Naive thymus-derived CD4-positive, alpha-beta T cell (primary cell): Measurements from ENCODE around the gene BROX. TPM values are rescaled to one million over a fixed set of nuclear protein-coding genes. Genes with fewer than 3 reads are reported as not detected.
A peak's percentile ranks its signal among the peaks of the same experiment; 100 is the strongest.
"Not testable (repeated sequence)": the region's sequence is repeated elsewhere in the genome, so short reads cannot be mapped to it uniquely, and the experiment has no call there.

Experiments used
- ATAC-seq: fragments of 150-1000 bp; cut with Tn5 transposase; 2 replicates; pipeline ENCODE4 v1.10.0; 2021; ENCODE audit warnings: mild to moderate bottlenecking, moderate library complexity
- CTCF ChIA-PET: fragments of 350-600 bp; sonication (Branson Sonifier 250); formaldehyde crosslinking; loops from one replicate; lab custom pipeline; 2021; ENCODE audit warnings: antibody characterized with exemption; lab: Charles Lee
- POLR2A ChIA-PET: fragments of 350-600 bp; sonication (Branson Sonifier 250); formaldehyde crosslinking; loops from one replicate; lab custom pipeline; 2021; ENCODE audit warnings: antibody characterized with exemption, inconsistent platforms; lab: Charles Lee
- DNase-seq, 9 donors: peaks; one replicate each; pipeline versions ENCODE4 v3.0.0 to v3.0.0-alpha.2; 2020 to 2022; ENCODE audit warnings: mixed read lengths in 1 of 9
- H3K27ac ChIP-seq: one replicate; pipeline ENCODE4 v1.7.0; 2013; ENCODE audit warnings: mild to moderate bottlenecking, low read depth, low read length, moderate library complexity
- H3K27me3 ChIP-seq, 2 donors: one replicate each; pipeline ENCODE4 v1.7.0; 2013; ENCODE audit warnings: low read length in 2 of 2, mild to moderate bottlenecking in 2 of 2, moderate library complexity in 2 of 2; ENCODE audit not compliant: control insufficient read depth in 2 of 2, insufficient read depth in 2 of 2
- H3K36me3 ChIP-seq, 3 experiments: 1 replicate in 2 of 3; 2 replicates in 1 of 3; pipeline ENCODE4 v1.7.0; 2013; ENCODE audit warnings: low read length in 3 of 3, mild to moderate bottlenecking in 3 of 3, moderate library complexity in 1 of 3; ENCODE audit not compliant: insufficient read depth in 3 of 3, control insufficient read depth in 2 of 3
- H3K4me1 ChIP-seq, 2 donors: one replicate each; pipeline ENCODE4 v1.7.0; 2013; ENCODE audit warnings: low read length in 2 of 2, mild to moderate bottlenecking in 2 of 2, moderate library complexity in 1 of 2; ENCODE audit not compliant: control insufficient read depth in 2 of 2, insufficient read depth in 2 of 2
- H3K4me3 ChIP-seq: 2 replicates; pipeline ENCODE4 v1.7.0; 2013; ENCODE audit warnings: mild to moderate bottlenecking, low read length
- H3K9me3 ChIP-seq, 3 experiments: 1 replicate in 2 of 3; 2 replicates in 1 of 3; pipeline ENCODE4 v1.7.0; 2013; ENCODE audit warnings: low read length in 3 of 3; ENCODE audit not compliant: control insufficient read depth in 2 of 3
- H3K27ac Mint-ChIP-seq, 9 donors: one replicate each; pipeline ENCODE4 v1.8.0; 2020 to 2022; ENCODE audit warnings: mixed read lengths in 9 of 9, mild to moderate bottlenecking in 8 of 9, moderate library complexity in 5 of 9, inconsistent platforms in 2 of 9
- H3K27me3 Mint-ChIP-seq, 5 donors: one replicate each; pipeline ENCODE4 v1.8.0; 2021 to 2022; ENCODE audit warnings: mixed read lengths in 5 of 5, mild to moderate bottlenecking in 1 of 5
- H3K36me3 Mint-ChIP-seq, 5 donors: one replicate each; pipeline ENCODE4 v1.8.0; 2020 to 2022; ENCODE audit warnings: mixed read lengths in 5 of 5, mild to moderate bottlenecking in 3 of 5, inconsistent platforms in 1 of 5
- H3K4me1 Mint-ChIP-seq, 7 donors: one replicate each; pipeline ENCODE4 v1.8.0; 2020 to 2022; ENCODE audit warnings: mixed read lengths in 7 of 7, mild to moderate bottlenecking in 3 of 7, inconsistent platforms in 1 of 7
- H3K4me3 Mint-ChIP-seq, 10 donors: one replicate each; pipeline ENCODE4 v1.8.0; 2020 to 2022; ENCODE audit warnings: mild to moderate bottlenecking in 10 of 10, mixed read lengths in 10 of 10, moderate library complexity in 6 of 10, inconsistent platforms in 2 of 10
- H3K9me3 Mint-ChIP-seq, 11 donors: one replicate each; pipeline ENCODE4 v1.8.0; 2020 to 2022; ENCODE audit warnings: mixed read lengths in 11 of 11, mild to moderate bottlenecking in 4 of 11, inconsistent platforms in 1 of 11, moderate library complexity in 1 of 11
- intact Hi-C, 2 donors: fragments of 100-400 bp; cut with micrococcal nuclease; formaldehyde crosslinking; loops; one replicate each; pipeline ENCODE4 v1.15.1; 2023
- polyA plus RNA-seq, 2 donors: library from polyadenylated mRNA; unstranded; fragments of 300-500 nt; fragmentation: Illumina TruSeq; gene quantifications; one replicate each; pipeline ENCODE4 v1.2.3, GENCODE V29; 2021
- total RNA-seq, 6 experiments: library from RNA in 5 of 6; stranded (reverse) in 5 of 6; gene quantifications; 1 replicate in 5 of 6; 2 replicates in 1 of 6; pipeline ENCODE4 v1.2.3 and lab custom pipeline; 2021 to 2026

Gene BROX
- total and polyA plus RNA-seq, 7 experiments from 2014 or later = 12.7 to 58.3 (median 48.8) TPM

DNA sequence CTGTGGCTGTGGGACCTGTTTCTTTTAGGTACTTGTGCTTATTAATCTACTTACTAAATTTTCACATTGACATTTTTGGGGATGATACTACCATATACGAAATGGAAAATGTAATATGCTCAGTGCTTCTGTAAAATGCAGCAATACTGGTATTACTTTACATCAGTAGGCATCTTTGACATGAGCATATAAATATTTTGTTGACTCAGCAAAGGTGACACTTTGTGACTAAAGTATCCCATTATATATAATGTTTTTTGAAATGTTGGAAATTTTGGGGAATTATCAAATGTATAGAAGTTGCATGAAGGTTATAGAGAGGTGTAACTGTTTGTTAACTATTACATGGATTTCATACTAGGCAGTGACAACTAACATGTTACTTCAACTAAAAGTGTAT lies 22.4 kb downstream of the BROX start:
- H3K27ac ChIP-seq = no peak overlapping the region
- H3K4me1 Mint-ChIP-seq = peaks cover 0 to 19% (median under 1%) of the 10 kb centered on the region in 7 donors
- peak overlapping the region in 3 of 9 donors; percentile 10 to 48 (median 19) for H3K27ac Mint-ChIP-seq
- DNase-seq (no peak), ATAC-seq (no peak)
- no peak overlapping the region for H3K4me3 ChIP-seq
- intact Hi-C loops = loop anchor here in 1 of 2 donors (5.0 kb wide), 1 partner anchor 267 kb away; no protein-coding TSS in a partner anchor
- no peaks in the 10 kb centered on the region for H3K27me3 Mint-ChIP-seq
- peaks cover 16 to 45% (median 33%) of the 10 kb centered on the region in 3 experiments for H3K36me3 ChIP-seq
- no peak overlapping the region for H3K4me3 Mint-ChIP-seq
- no peaks in the 10 kb centered on the region for H3K9me3 Mint-ChIP-seq
- no peaks in the 10 kb centered on the region for H3K27me3 ChIP-seq
- H3K36me3 Mint-ChIP-seq = peaks cover 2 to 28% (median 13%) of the 10 kb centered on the region in 5 donors
- H3K9me3 ChIP-seq = no peaks in the 10 kb centered on the region
- CTCF ChIA-PET = no interaction called here
- POLR2A ChIA-PET = no interaction called here
- H3K4me1 ChIP-seq = no peaks in the 10 kb centered on the region

DNA sequence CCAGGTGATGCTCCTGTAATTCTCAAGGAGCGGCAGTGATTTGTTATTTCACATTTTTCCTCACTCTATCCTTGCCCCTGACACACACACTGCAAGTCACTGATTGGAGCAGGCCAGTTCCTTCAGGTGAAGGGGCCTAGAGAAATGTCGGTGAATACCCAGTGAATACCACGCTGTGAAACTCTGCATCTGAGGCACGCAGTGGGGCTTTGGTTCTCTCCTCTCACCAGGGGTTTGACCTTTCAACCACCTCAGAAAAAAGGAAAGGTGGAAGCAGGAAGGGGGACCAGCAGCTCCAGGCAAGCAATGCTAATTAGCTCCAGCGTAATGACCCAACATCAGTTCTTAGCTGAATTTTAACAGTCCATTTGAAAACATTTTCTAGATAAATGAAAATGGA lies 24.1 kb downstream of the BROX start:
- Mint-ChIP-seq H3K4me3 (no peak overlapping the region), H3K27ac (no peak overlapping the region), H3K27me3 (no peaks in the 10 kb centered on the region), H3K4me1 (peaks cover 0 to 11% (median 0%) of the 10 kb centered on the region in 7 donors), H3K36me3 (peaks cover 0 to 16% (median 7%) of the 10 kb centered on the region in 5 donors), H3K9me3 (no peaks in the 10 kb centered on the region)
- Histone ChIP-seq H3K4me1 (no peaks in the 10 kb centered on the region), H3K27ac (no peak overlapping the region), H3K9me3 (no peaks in the 10 kb centered on the region), H3K4me3 (no peak overlapping the region), H3K27me3 (no peaks in the 10 kb centered on the region), H3K36me3 (peaks cover 6 to 29% (median 18%) of the 10 kb centered on the region in 3 experiments)
- DNase-seq (no peak), ATAC-seq (no peak)
- CTCF ChIA-PET = interaction anchor here (1.1 kb wide), 1 partner anchor 9 kb away, joined by 3 read pairs; no protein-coding TSS in a partner anchor
- POLR2A ChIA-PET = no interaction called here
- intact Hi-C loops = loop anchor here in 1 of 2 donors (5.0 kb wide), 1 partner anchor 269 kb away; no protein-coding TSS in a partner anchor

DNA sequence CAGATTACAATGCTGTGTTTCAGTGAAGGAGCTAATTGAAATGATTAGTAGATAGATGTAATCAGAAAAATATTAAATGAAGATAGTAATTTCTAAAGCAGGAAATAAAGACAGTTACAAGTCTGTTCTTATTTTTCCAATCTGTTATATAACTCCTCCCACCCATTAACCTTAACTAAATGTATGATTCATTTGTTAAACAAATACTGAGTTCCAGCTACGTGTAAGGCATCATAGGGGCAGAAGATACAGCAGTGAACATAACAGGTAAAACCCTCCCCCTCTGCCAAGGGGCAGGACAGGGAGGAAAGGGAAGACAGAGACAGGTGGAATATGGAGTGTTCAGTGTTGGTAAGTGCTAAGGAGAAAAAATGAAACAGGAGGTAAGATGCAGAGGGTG lies 24.6 kb downstream of the BROX start, which contains the start of gene FAM177B:
FAM177B (plus strand) TSS at position 231 of the 400 bp plus-strand sequence. CDS start 9,344 bp downstream, outside the sequence.
- H3K27me3 Mint-ChIP-seq = no peaks in the 10 kb centered on the region
- H3K27ac ChIP-seq = no peak within 1 kb of the TSS
- H3K27ac Mint-ChIP-seq = no peak within 1 kb of the TSS
- no peaks in the 10 kb centered on the region for H3K9me3 ChIP-seq
- H3K9me3 Mint-ChIP-seq = no peaks in the 10 kb centered on the region
- H3K4me1 Mint-ChIP-seq = peaks cover 0 to 7% (median 0%) of the 10 kb centered on the region in 7 donors
- H3K36me3 Mint-ChIP-seq = peaks cover 0 to 13% (median 3%) of the 10 kb centered on the region in 5 donors
- DNase-seq (no peak), ATAC-seq (no peak)
- peaks cover 6 to 25% (median 15%) of the 10 kb centered on the region in 3 experiments for H3K36me3 ChIP-seq
- ChIA-PET CTCF (interaction anchor here (0.7 to 1.1 kb wide), 2 partner anchors 10 to 271 kb away, joined by 3 read pairs; no protein-coding TSS in a partner anchor), POLR2A (interaction anchor here (0.6 kb wide), 1 partner anchor 350 kb away, joined by 3 read pairs; no protein-coding TSS in a partner anchor)
- H3K27me3 ChIP-seq = no peaks in the 10 kb centered on the region
- intact Hi-C loops = loop anchor here in 1 of 2 donors (5.0 kb wide), 1 partner anchor 270 kb away; no protein-coding TSS in a partner anchor
- H3K4me3 Mint-ChIP-seq = no peak within 1 kb of the TSS
- no peaks in the 10 kb centered on the region for H3K4me1 ChIP-seq
- no peak within 1 kb of the TSS for H3K4me3 ChIP-seq

DNA sequence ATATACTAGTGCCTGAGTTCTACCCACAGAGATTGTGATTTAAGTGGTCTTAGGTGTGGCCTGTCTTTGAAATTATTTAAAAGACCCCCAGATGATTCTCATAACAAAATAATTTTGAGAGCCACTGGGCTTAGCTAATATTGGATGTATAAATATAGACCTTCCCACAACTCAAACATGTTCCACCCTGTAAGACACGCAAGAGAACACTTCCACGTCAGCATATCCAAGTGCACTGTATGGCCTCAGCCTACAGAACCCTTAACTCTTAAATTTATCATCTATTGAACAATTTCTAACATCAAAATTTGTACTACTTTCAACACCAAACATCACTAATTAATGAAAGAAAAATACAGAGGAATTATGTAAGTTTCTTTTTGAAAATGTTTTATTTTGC lies 27.1 kb downstream of the BROX start:
- H3K9me3 Mint-ChIP-seq = no peaks in the 10 kb centered on the region
- intact Hi-C loops = loop anchor here in 1 of 2 donors (2.0 to 5.0 kb wide), 2 partner anchors 272 to 383 kb away; no protein-coding TSS in a partner anchor
- peak overlapping the region in 3 of 9 donors; percentile 1 to 56 (median 16) for H3K27ac Mint-ChIP-seq
- no peak for ATAC-seq
- CTCF ChIA-PET = interaction anchor here (0.7 to 1.6 kb wide), 7 partner anchors 88 to 944 kb away, joined by 3 to 5 read pairs (median 3); no protein-coding TSS in a partner anchor
- H3K27me3 ChIP-seq = no peaks in the 10 kb centered on the region
- H3K27ac ChIP-seq = no peak overlapping the region
- peaks cover 0 to 5% (median 0%) of the 10 kb centered on the region in 7 donors for H3K4me1 Mint-ChIP-seq
- no peak overlapping the region for H3K4me3 ChIP-seq
- no peak overlapping the region for H3K4me3 Mint-ChIP-seq
- peaks cover 0 to 4% (median 3%) of the 10 kb centered on the region in 5 donors for H3K36me3 Mint-ChIP-seq
- DNase-seq = no peak
- POLR2A ChIA-PET = no interaction called here
- no peaks in the 10 kb centered on the region for H3K27me3 Mint-ChIP-seq
- H3K4me1 ChIP-seq = no peaks in the 10 kb centered on the region
- no peaks in the 10 kb centered on the region for H3K9me3 ChIP-seq
- peaks cover 0 to 4% (median 4%) of the 10 kb centered on the region in 3 experiments for H3K36me3 ChIP-seq

DNA sequence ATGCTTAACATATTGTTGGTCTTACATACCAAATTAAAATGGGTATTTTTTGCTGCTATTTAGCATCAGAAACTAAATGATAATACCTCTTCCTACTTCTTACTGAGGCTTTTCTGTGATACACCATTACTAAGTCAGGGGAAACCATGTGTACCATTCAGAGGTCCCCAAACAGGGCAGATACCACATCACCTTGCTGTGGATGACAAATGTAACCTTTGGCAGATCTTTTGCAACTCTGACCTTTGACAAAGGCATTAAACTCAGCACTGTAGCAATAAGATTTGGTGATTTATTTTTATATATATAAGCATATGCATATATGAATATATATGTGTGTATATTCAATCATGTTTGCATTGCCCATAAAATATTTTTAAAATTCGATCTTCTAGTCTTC lies 27.6 kb downstream of the BROX start:
- Mint-ChIP-seq H3K27ac (peak overlapping the region in 2 of 9 donors; percentile 1 to 16), H3K4me3 (no peak overlapping the region), H3K9me3 (no peaks in the 10 kb centered on the region), H3K36me3 (peaks cover 0 to 4% (median 0%) of the 10 kb centered on the region in 5 donors), H3K27me3 (no peaks in the 10 kb centered on the region), H3K4me1 (peaks cover 0 to 5% (median 0%) of the 10 kb centered on the region in 7 donors)
- Histone ChIP-seq H3K9me3 (no peaks in the 10 kb centered on the region), H3K27me3 (no peaks in the 10 kb centered on the region), H3K36me3 (peaks cover 0 to 4% (median 0%) of the 10 kb centered on the region in 3 experiments), H3K27ac (no peak overlapping the region), H3K4me3 (no peak overlapping the region), H3K4me1 (no peaks in the 10 kb centered on the region)
- POLR2A ChIA-PET = no interaction called here
- ATAC-seq (no peak), DNase-seq (no peak)
- CTCF ChIA-PET = interaction anchor here (0.7 to 1.6 kb wide), 4 partner anchors 88 to 342 kb away, joined by 3 to 4 read pairs (median 4); no protein-coding TSS in a partner anchor
- intact Hi-C loops = loop anchor here in 1 of 2 donors (2.0 to 5.0 kb wide), 2 partner anchors 273 to 383 kb away; no protein-coding TSS in a partner anchor

DNA sequence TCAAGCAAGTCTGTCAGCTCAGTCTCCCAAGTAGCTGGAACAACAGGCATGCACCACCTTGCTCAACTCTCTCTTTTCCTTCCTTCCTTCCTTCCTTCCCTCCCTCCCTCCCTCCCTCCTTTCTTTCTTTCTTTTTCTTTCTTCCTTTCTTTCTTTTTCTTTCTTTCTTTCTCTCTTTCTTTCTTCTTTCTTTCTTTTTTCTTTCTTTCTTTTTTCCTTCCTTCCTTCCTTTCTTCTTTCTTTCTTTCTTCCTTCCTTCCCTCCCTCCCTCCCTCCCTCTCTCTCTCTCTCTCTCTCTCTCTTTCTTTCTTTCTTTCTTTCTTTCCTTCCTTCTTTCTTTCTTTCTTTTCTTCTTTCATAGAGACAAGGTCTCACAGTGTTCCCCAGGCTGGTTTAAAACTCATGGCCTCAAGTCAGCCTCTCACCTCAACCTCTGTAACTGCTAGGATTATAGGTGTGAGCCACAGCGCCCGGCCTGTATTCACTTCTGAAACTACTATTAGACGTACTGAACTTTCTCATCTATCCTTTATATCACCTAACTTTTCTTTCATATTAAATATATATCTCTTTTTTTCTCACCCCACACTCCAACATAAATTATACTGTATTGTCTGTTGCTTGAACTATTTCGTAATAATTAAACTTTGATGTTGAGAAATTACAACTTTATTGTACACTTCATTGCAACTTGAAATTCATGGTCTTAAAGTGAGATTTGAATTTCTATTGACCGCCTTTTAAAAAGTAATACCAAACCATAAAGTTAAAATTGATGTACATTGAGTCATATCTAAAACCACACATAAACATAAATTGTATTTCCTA lies 29.5 kb downstream of the BROX start:
- H3K27me3 Mint-ChIP-seq, H3K4me1 Mint-ChIP-seq, H3K36me3 ChIP-seq, H3K4me1 ChIP-seq, H3K27ac Mint-ChIP-seq, intact Hi-C loops, POLR2A ChIA-PET, ATAC-seq, H3K4me3 Mint-ChIP-seq, H3K27ac ChIP-seq, H3K9me3 ChIP-seq, DNase-seq, H3K9me3 Mint-ChIP-seq, H3K4me3 ChIP-seq, H3K27me3 ChIP-seq, H3K36me3 Mint-ChIP-seq: not testable (repeated sequence)
- CTCF ChIA-PET = interaction anchor here (0.6 to 1.0 kb wide), 2 partner anchors 339 to 978 kb away, joined by 3 read pairs; no protein-coding TSS in a partner anchor
